ENCODE results near the gene RIC8B. TPM values are rescaled to one million over a fixed set of nuclear protein-coding genes. Genes with fewer than 3 reads are reported as not detected.

RIC8B gene
- total RNA-seq, 1 donor, result 5.7 TPM

GRCh38 chr12:106801167-106801708, 26.8 kb downstream of the RIC8B start:
- DNase-seq (ENCODE audit: low read depth in 2 of 3, low spot score in 2 of 3), result no peak

GRCh38 chr12:106801830-106802533, 27.5 kb downstream of the RIC8B start:
- no peak for DNase-seq (ENCODE audit: low read depth in 2 of 3, low spot score in 2 of 3)

GRCh38 chr12:106804668-106805067, 30.2 kb downstream of the RIC8B start:
- DNase-seq (ENCODE audit: low read depth in 2 of 3, low spot score in 2 of 3), result no peak

GRCh38 chr12:106814714-106815113, 40.2 kb downstream of the RIC8B start:
- DNase-seq (ENCODE audit: low read depth in 2 of 3, low spot score in 2 of 3), result no peak

GRCh38 chr12:106815741-106816140, 41.3 kb downstream of the RIC8B start:
- no peak for DNase-seq (ENCODE audit: low read depth in 2 of 3, low spot score in 2 of 3)

GRCh38 chr12:106816231-106816630, 41.7 kb downstream of the RIC8B start:
- no peak for DNase-seq (ENCODE audit: low read depth in 2 of 3, low spot score in 2 of 3)

GRCh38 chr12:106819991-106820390, 45.5 kb downstream of the RIC8B start:
- DNase-seq (ENCODE audit: low read depth in 2 of 3, low spot score in 2 of 3), result no peak

- DNase-seq (ENCODE audit: low read depth in 2 of 3, low spot score in 2 of 3), result no peak
Measured at GRCh38 chr12:106831699-106832098, 57.2 kb downstream of the RIC8B start.

- no peak for DNase-seq (ENCODE audit: low read depth in 2 of 3, low spot score in 2 of 3)
Measured at GRCh38 chr12:106837782-106838181, 63.3 kb downstream of the RIC8B start.

GRCh38 chr12:106839333-106839732, 64.9 kb downstream of the RIC8B start:
- no peak for DNase-seq (ENCODE audit: low read depth in 2 of 3, low spot score in 2 of 3)

GRCh38 chr12:106840243-106840642, 65.8 kb downstream of the RIC8B start:
- peak in 2 of 3 donors; percentile 11 to 31 for DNase-seq (ENCODE audit: low read depth in 2 of 3, low spot score in 2 of 3)

GRCh38 chr12:106841510-106842302, 67.2 kb downstream of the RIC8B start:
- peak in 2 of 3 donors; percentile 36 to 63 for DNase-seq (ENCODE audit: low read depth in 2 of 3, low spot score in 2 of 3)

GRCh38 chr12:106845902-106846301, 71.4 kb downstream of the RIC8B start:
- no peak for DNase-seq (ENCODE audit: low read depth in 2 of 3, low spot score in 2 of 3)

- DNase-seq (ENCODE audit: low read depth in 2 of 3, low spot score in 2 of 3), result no peak
Measured at GRCh38 chr12:106847861-106848260, 73.4 kb downstream of the RIC8B start.

- no peak for DNase-seq (ENCODE audit: low read depth in 2 of 3, low spot score in 2 of 3)
Measured at GRCh38 chr12:106851306-106851705, 76.8 kb downstream of the RIC8B start.

- no peak for DNase-seq (ENCODE audit: low read depth in 2 of 3, low spot score in 2 of 3)
Measured at GRCh38 chr12:106854723-106855122, 80.2 kb downstream of the RIC8B start.

GRCh38 chr12:106855221-106855758, 80.8 kb downstream of the RIC8B start:
- no peak for DNase-seq (ENCODE audit: low read depth in 2 of 3, low spot score in 2 of 3)

GRCh38 chr12:106861984-106862916, 87.8 kb downstream of the RIC8B start:
- no peak for DNase-seq (ENCODE audit: low read depth in 2 of 3, low spot score in 2 of 3)

GRCh38 chr12:106863189-106863588, 88.7 kb downstream of the RIC8B start:
- DNase-seq (ENCODE audit: low read depth in 2 of 3, low spot score in 2 of 3), result no peak

GRCh38 chr12:106865683-106866082, 91.2 kb downstream of the RIC8B start:
- no peak for DNase-seq (ENCODE audit: low read depth in 2 of 3, low spot score in 2 of 3)

Data from hematopoietic multipotent progenitor cell (in vitro differentiated cells).